GM12878 (cell line): ENCODE measurements around the gene RPL7L1. TPM values are rescaled to one million over a fixed set of nuclear protein-coding genes. Genes with fewer than 3 reads are reported as not detected.
A peak's percentile ranks its signal among the peaks of the same experiment; 100 is the strongest.

Experiments
- ATAC-seq: fragments of 200-7000 bp; cut with Tn5 transposase; 3 replicates; pipeline ENCODE4 v1.9.1; 2020; ENCODE audit warnings: mild to moderate bottlenecking, moderate library complexity
- BruUV-seq: library from RNA; stranded (reverse); fragments of 400-500 nt; replicated peaks from 2 replicates; lab custom pipeline; 2021; lab: Mats Ljungman, UMichigan
- CTCF ChIA-PET: fragments of 300-600 bp; sonication (Branson Sonifier 250); formaldehyde crosslinking; extraction: SDS; loops from one replicate; lab custom pipeline; 2021; ENCODE audit warnings: inconsistent platforms; lab: Yijun Ruan, JAX
- POLR2A ChIA-PET: fragments of 350-600 bp; formaldehyde crosslinking; extraction: SDS; loops from one replicate; lab custom pipeline; 2021; ENCODE audit warnings: inconsistent platforms; lab: Charles Lee
- RAD21 ChIA-PET: fragments of 300-600 bp; sonication (Branson Sonifier 250); formaldehyde crosslinking; loops from one replicate; lab custom pipeline; 2023; ENCODE audit warnings: antibody characterized with exemption; ENCODE audit not compliant: unreplicated experiment; lab: Charles Lee
- SMC1A ChIA-PET: fragments of 300-600 bp; sonication (Branson Sonifier 250); formaldehyde crosslinking; loops from one replicate; lab custom pipeline; 2023; ENCODE audit not compliant: unreplicated experiment, uncharacterized antibody; lab: Charles Lee
- DNase-seq: peaks from one replicate; pipeline ENCODE4 v3.0.0-alpha.2; 2011; ENCODE audit warnings: low read depth, low spot score
- FAIRE-seq: peaks from 3 replicates; lab custom pipeline; 2011; peaks lifted over from hg19 to GRCh38; lab: Jason Lieb, UNC
- H2AFZ ChIP-seq: 2 replicates; pipeline ENCODE4 v1.6.0; 2011; ENCODE audit warnings: low read depth, low read length, control low read depth; ENCODE audit not compliant: control insufficient read depth
- H3K27ac ChIP-seq: 2 replicates; pipeline ENCODE4 v1.5.1; 2011; ENCODE audit warnings: control low read depth; ENCODE audit not compliant: control insufficient read depth, insufficient read depth
- H3K27me3 ChIP-seq, 2 experiments: replicated peaks in 1 of 2; 2 replicates each; pipeline versions ENCODE4 v1.6.0 to v1.6.1; 2011; ENCODE audit warnings: low read length in 1 of 2; ENCODE audit not compliant: control insufficient read depth in 2 of 2, insufficient read depth in 2 of 2
- H3K36me3 ChIP-seq, 2 experiments: 2 replicates each; pipeline ENCODE4 v1.5.1; 2011; ENCODE audit warnings: low read length in 1 of 2; ENCODE audit not compliant: control insufficient read depth in 2 of 2, insufficient read depth in 2 of 2
- H3K4me1 ChIP-seq: 2 replicates; pipeline ENCODE4 v1.6.1; 2011; ENCODE audit warnings: mild to moderate bottlenecking, low read length, moderate library complexity, mixed read lengths; ENCODE audit not compliant: control insufficient read depth, insufficient read depth
- H3K4me2 ChIP-seq: 2 replicates; pipeline ENCODE4 v1.6.0; 2011; ENCODE audit warnings: control low read depth; ENCODE audit not compliant: control insufficient read depth, insufficient read depth
- H3K4me3 ChIP-seq: fragments of 200-600 bp; sonication (generic); 2 replicates; pipeline ENCODE4 v1.5.1; 2016
- H3K79me2 ChIP-seq: 2 replicates; pipeline ENCODE4 v1.6.0; 2011; ENCODE audit warnings: low read length; ENCODE audit not compliant: control insufficient read depth, insufficient read depth
- H3K9ac ChIP-seq: 2 replicates; pipeline ENCODE4 v1.8.0; 2011; ENCODE audit warnings: low read length, control low read depth, mixed read lengths; ENCODE audit not compliant: control insufficient read depth, insufficient read depth
- H3K9me3 ChIP-seq: replicated peaks from 3 replicates; pipeline ENCODE4 v1.5.1; 2011; ENCODE audit warnings: mild to moderate bottlenecking, low read length; ENCODE audit not compliant: control insufficient read depth, insufficient read depth
- H4K20me1 ChIP-seq: 2 replicates; pipeline ENCODE4 v1.6.0; 2011; ENCODE audit not compliant: control insufficient read depth, insufficient read depth
- BHLHE40 ChIP-seq, 2 experiments: fragments of 450-650 bp in 1 of 2; IDR thresholded peaks; 2 replicates each; pipeline ENCODE4 v1.6.1; 2011 to 2017; ENCODE audit warnings: low read depth in 2 of 2, borderline replicate concordance in 1 of 2, improper control_type of control experiment in 1 of 2, low read length in 1 of 2, mild to moderate bottlenecking in 1 of 2
- MTA2 ChIP-seq: fragments of 450-650 bp; IDR thresholded peaks from 2 replicates; pipeline ENCODE4 v1.6.1; 2016; ENCODE audit warnings: low read depth, mild to moderate bottlenecking, moderate library complexity
- NFIC ChIP-seq: IDR thresholded peaks from 2 replicates; pipeline ENCODE4 v1.6.1; 2012; ENCODE audit warnings: low read depth, mild to moderate bottlenecking, inconsistent platforms, low read length, moderate library complexity
- POU2F2 ChIP-seq: IDR thresholded peaks from 3 replicates; pipeline ENCODE4 v1.6.1; 2011; ENCODE audit warnings: low read depth, mild to moderate bottlenecking, low read length, borderline replicate concordance
- RAD51 ChIP-seq: fragments of 450-650 bp; IDR thresholded peaks from 2 replicates; pipeline ENCODE4 v1.6.1; 2016; ENCODE audit warnings: moderate library complexity, mild to moderate bottlenecking, inconsistent platforms
- RUNX3 ChIP-seq: IDR thresholded peaks from 2 replicates; pipeline ENCODE4 v1.6.1; 2012; ENCODE audit warnings: low read length, inconsistent platforms
- WGBS: methylation state at CpG from one replicate; pipeline ENCODE4 v1.1.6; 2016; ENCODE audit warnings: low lambda C conversion rate; ENCODE audit not compliant: insufficient replicate concordance, insufficient coverage; ENCODE audit errors: missing lambda C conversion rate; 5-methylcytosine and 5-hydroxymethylcytosine counted together
- in situ Hi-C: fragments of 300-500 bp; cut with MboI; formaldehyde crosslinking; loops from 9 replicates; pipeline ENCODE4 v1.14.3; 2018; ENCODE audit warnings: mixed read lengths
- intact Hi-C: fragments of 100-400 bp; cut with micrococcal nuclease; formaldehyde crosslinking; loops from one replicate; pipeline ENCODE4 v1.14.2; 2022; ENCODE audit not compliant: unreplicated experiment
- polyA plus RNA-seq, 11 experiments: library from polyadenylated mRNA; depleted of rRNA in 4 of 11; unstranded in 6 of 11; stranded (reverse) in 5 of 11; fragments of >200 nt; fragmentation: Nextera tagmentation in 4 of 11; fragmentation: Illumina TruSeq in 1 of 11; extraction: Ambion mirVana in 4 of 11; extraction: Trizol in 1 of 11; gene quantifications; 1 replicate in 1 of 11; 2 replicates in 10 of 11; pipeline versions ENCODE4 v1.2.1 to v1.2.3, GENCODE V29; 2011 to 2016; ENCODE audit warnings: inconsistent platforms in 2 of 11, missing spikeins in 2 of 11, low read depth in 1 of 11
- total RNA-seq, 4 experiments: library from RNA; depleted of rRNA in 3 of 4; stranded (reverse); fragments of >200 nt in 3 of 4; fragmentation: Illumina TruSeq in 1 of 4; extraction: Trizol in 1 of 4; gene quantifications; 2 replicates each; pipeline versions ENCODE4 v1.2.1 to v1.2.3, GENCODE V29; 2013 to 2021
- TF ChIP-seq, protein P1 (sequence below): IDR thresholded peaks from 2 replicates; pipeline ENCODE4 v1.6.1; 2012; ENCODE audit warnings: low read depth, low read length, improper control_type of control experiment

Gene RPL7L1
- total and polyA plus RNA-seq, 10 of the 15 experiments (the other 5 are each of a cell fraction or from before 2014, with no cell fraction given): 54.1 to 154 (median 104) TPM

DNA sequence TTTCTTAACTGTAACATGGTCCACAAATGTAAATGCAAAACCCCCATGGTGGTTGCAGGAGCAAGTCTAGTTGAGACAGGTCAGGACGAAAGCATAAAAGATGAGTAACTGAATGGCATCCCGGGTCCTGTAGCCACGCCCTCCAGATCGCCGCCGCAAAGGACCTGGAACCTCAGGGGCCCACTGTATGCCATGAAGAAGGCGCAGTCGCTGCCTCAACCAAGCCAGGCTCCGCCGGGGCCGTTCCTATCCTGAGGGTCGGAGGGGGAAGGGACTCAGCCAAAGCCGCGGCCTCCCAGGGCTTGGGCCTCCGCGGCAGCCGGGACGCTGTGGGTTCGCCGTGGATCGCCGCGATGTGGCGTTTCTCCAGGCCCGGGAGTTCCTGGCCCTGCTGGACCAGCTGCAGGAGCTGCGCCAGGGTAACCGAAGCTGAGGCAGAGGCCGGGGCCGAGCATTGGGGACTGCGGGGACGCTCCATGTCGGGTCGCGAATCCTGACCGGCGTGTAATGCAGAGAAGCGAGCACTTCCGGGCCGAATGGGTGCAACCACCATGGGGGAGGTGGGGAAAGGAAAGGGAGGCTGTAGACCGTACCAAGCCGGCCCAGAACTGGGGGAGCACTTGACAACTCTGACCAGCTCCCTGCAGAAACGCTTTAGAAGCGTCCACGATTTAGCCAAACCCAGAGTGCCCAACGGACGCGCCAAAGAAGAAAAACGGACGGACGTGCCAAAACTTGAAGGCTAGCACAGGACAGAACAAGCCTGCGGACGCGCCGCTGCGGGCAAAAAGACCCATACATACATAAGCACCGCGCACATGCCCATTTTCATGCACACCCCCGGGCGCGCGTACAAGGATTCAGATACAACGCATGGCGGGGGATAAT, 11.1 kb downstream of the RPL7L1 start (continued):
- TF ChIP-seq, protein P1, sequence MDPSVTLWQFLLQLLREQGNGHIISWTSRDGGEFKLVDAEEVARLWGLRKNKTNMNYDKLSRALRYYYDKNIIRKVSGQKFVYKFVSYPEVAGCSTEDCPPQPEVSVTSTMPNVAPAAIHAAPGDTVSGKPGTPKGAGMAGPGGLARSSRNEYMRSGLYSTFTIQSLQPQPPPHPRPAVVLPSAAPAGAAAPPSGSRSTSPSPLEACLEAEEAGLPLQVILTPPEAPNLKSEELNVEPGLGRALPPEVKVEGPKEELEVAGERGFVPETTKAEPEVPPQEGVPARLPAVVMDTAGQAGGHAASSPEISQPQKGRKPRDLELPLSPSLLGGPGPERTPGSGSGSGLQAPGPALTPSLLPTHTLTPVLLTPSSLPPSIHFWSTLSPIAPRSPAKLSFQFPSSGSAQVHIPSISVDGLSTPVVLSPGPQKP: peak; percentile 93
- TF ChIP-seq NFIC (peak; percentile 55; the same call in 1 of the 2 replicates), BHLHE40 (IDR thresholded peaks at IDR 0.05; ENCODE audit: borderline replicate concordance in 1 of 2, low read depth in 2 of 2, low read length in 1 of 2) (peak; percentile 93 to 97), RUNX3 (peak; percentile 54), POU2F2 (peak; percentile 74; the same call in 2 of the 3 replicates)
- TF ChIP-seq, all 136 proteins: peak for 68

DNA sequence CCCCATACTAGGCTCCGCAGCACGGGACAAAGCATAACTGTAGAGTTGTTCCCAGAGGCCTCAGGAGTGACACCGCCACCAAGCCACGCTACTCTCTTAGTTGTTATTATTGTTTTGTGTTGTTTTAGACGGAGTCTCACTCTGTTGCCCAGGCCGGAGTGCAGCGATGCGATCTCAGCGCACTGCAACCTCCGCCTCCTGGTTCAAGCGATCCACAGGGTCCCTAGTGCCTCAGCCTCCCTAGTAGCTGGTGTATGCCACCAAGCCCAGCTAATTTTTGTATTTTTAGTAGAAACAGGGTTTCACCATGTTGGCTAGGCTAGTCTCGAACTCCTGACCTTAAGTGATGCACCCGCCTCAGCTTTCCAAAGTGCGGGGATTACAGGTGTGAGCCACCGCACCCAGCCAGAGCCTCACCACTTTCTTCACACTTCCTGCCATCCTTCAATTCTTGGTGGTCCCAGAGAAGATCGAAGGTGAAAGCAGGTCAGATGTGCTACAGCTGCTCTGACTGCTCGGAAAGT, 11.8 kb downstream of the RPL7L1 start:
- H3K9me3 ChIP-seq: no peaks in the 10 kb centered on the region
- H3K4me1 ChIP-seq: peaks cover 15% of the 10 kb centered on the region
- no peak for ATAC-seq
- H3K27me3 ChIP-seq: no peaks in the 10 kb centered on the region
- H2AFZ ChIP-seq: peak overlapping the region; percentile 97
- H3K36me3 ChIP-seq: no peaks in the 10 kb centered on the region; a peak in 1 of 4 replicates
- peak overlapping the region; percentile 85; the same call in 1 of the 2 replicates for H3K4me3 ChIP-seq
- H3K79me2 ChIP-seq: peaks cover 4% of the 10 kb centered on the region; the same call in 1 of the 2 replicates
- in situ Hi-C loops (no loop called here), intact Hi-C loops (loop anchor here (2.0 to 5.0 kb wide), 2 partner anchors 109 to 144 kb away; partner anchors contain the start of genes BICRAL and TBCC)
- WGBS: 38% methylated on average over 17 of the region's 17 CpGs
- ChIA-PET POLR2A (interaction anchor here (0.7 to 2.3 kb wide), 3 partner anchors 12 to 233 kb away, joined by 5 to 16 read pairs (median 5); partner anchors contain the start of genes PPP2R5D and RPL7L1), CTCF (interaction anchor here (0.6 to 1.8 kb wide), 7 partner anchors 9 to 229 kb away, joined by 3 to 8 read pairs (median 5); partner anchors contain the start of genes CNPY3 and PPP2R5D), RAD21 (interaction anchor here (1.0 to 3.1 kb wide), 5 partner anchors 12 to 230 kb away, joined by 3 to 9 read pairs (median 4); partner anchors contain the start of genes BICRAL and RPL7L1), SMC1A (interaction anchor here (0.7 to 2.3 kb wide), 5 partner anchors 12 to 230 kb away, joined by 3 to 9 read pairs (median 3); partner anchors contain the start of genes CNPY3 and RPL7L1)
- H3K9ac ChIP-seq: peak overlapping the region; percentile 97
- H3K4me2 ChIP-seq: peak overlapping the region; percentile 83
- H4K20me1 ChIP-seq: no peaks in the 10 kb centered on the region
- H3K27ac ChIP-seq: peak overlapping the region; percentile 88
- no TSS peak for BruUV-seq
- no peak for DNase-seq
- TF ChIP-seq RAD51 (no peak), MTA2 (0 out of 2 replicates have a peak, but pooled peaks have one; percentile 7)
- TF ChIP-seq, all 136 proteins: peak for 1
- no peak for FAIRE-seq
